ENCODE results near the gene DERA.

DNA sequence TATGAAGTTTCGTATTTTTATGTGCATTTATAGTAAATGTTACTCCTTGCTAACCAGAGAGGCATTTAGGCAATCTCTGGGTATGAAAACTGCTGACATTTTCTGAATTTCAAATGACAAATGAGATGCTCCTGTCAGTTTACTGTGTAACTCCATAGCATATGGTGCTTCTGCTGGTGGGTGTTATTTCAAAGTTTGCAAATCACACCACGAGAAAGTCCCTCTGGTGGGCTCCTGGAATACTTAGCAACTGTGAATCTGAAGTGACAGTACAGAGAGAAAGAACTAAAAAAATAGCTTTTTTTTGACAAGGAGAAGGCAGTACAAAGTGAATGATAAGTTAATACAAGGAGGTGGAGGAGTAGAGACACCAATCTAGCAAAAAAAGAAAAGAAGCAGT lies 161.5 kb downstream of the DERA start:
- TF ChIP-seq CTCF (IDR thresholded peaks at IDR 0.05; ENCODE audit: low read length), result no peak
- TF ChIP-seq EZH2 (optimal IDR thresholded peaks at IDR 0.05; ENCODE audit: low read depth, low read length), result no peak
- TF ChIP-seq EZH2phosphoT487 (IDR thresholded peaks at IDR 0.05; ENCODE audit: low read length), result no peak

All from MM.1S (cell line).